ENCODE data around the gene CA11.

GRCh38 chr19:48606463-48607358 lies 39.3 kb downstream of the CA11 start, which contains the start of gene SPACA4:
- TF ChIP-seq GABPA (IDR thresholded peaks at IDR 0.05; ENCODE audit: low read depth) (no peak), CTCF (IDR thresholded peaks at IDR 0.05; ENCODE audit: insufficient read depth, low read length) (no peak), POLR2AphosphoS5 (IDR thresholded peaks at IDR 0.05; ENCODE audit: low read depth) (no peak), REST (IDR thresholded peaks at IDR 0.05; ENCODE audit: insufficient replicate concordance, low read depth) (no peak), SPI1 (IDR thresholded peaks at IDR 0.05; ENCODE audit: borderline replicate concordance, low read depth) (no peak)
